GM19043 (cell line): Measurements from ENCODE around the gene SLC13A4.
"Not testable (repeated sequence)": the region's sequence is repeated elsewhere in the genome, so short reads cannot be mapped to it uniquely, and the experiment has no call there.

Experiments used
- ATAC-seq: cut with Tn5 transposase; IDR thresholded peaks from one replicate; pipeline ENCODE4 v1.9.1; 2021; ENCODE audit warnings: low read depth; ENCODE audit not compliant: unreplicated experiment

Gene SLC13A4

DNA sequence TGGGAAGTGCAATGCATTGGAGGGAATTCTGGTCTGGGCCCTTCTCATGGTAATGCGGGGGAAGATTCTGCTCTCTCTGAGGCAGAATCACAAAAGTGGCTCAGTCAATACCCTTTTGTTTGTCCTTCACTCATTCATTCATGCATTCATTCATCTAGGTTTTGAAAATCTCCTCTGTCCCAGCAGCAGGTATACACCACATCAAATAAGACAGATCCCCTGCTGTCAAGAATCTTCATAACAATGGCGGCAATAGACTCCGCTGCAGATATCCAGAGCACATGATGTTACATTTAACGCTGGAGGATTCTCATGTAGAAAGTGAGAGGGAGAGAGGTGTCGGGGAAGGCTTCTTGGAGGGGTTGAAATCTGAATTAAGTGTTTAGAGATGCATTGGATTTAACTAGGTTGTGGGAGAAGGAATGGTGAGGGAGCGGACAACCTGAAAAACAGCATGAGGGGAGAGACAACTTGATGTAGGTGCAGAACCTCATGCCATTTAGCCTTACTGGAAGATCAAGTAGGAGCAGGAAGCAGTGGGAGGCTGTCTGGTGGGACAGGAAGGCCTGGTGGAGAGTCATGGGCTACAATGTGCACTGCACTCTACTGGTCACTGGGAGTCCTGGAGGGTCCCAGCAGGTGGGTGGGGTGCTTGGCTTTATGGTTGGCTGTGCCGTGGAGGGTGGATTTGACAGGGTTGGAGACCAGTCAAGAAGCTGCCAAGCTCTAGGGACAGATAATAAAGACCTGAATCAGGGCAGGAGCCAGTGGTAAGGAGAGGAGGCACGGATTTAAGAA is 25.8 kb upstream of the SLC13A4 start:
- ATAC-seq, result no peak

DNA sequence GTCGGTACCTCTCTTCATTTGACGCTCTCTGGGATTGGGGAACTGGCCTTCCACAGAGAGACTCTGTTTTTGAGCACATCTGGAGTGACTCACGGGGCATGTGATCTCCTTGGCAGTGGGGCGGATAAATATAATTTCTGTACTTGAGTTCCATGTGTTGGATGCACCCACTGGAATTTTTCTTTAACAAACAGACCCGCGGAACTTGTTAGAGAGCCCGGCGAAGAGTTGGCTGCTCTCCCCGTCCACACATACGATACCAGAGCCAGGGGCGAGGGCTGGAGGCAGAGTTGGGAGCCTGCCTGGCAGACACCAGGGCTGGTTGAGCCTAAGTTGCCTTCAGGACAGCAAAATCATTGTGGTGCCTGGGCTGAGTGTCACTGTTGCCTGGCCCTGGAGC is 20.8 kb upstream of the SLC13A4 start, which contains the start of gene FAM180A:
Gene FAM180A (minus strand): TSS at position 44 of the 400 bp plus-strand sequence. CDS start 233 bp downstream, outside the sequence.
- no peak for ATAC-seq

DNA sequence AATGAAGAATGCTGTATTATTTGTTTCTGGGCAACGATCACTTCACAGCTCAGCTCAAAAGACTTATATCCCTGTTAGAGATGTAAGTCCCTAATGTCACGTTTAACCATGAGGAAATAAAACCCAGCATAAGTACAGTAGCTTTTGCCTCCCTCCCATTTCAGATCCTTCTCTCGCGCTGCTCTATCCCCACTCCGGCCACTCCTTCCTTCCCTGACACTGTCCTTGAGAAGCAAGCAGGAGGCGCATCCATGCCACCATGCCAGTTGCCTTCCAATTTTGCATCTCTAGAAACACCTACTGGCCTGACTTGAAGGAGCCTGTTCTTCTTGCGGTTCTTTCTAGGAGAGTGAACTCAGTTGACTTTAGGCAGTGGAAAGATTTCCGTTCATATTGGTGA is 19.4 kb upstream of the SLC13A4 start:
- ATAC-seq, result no peak

DNA sequence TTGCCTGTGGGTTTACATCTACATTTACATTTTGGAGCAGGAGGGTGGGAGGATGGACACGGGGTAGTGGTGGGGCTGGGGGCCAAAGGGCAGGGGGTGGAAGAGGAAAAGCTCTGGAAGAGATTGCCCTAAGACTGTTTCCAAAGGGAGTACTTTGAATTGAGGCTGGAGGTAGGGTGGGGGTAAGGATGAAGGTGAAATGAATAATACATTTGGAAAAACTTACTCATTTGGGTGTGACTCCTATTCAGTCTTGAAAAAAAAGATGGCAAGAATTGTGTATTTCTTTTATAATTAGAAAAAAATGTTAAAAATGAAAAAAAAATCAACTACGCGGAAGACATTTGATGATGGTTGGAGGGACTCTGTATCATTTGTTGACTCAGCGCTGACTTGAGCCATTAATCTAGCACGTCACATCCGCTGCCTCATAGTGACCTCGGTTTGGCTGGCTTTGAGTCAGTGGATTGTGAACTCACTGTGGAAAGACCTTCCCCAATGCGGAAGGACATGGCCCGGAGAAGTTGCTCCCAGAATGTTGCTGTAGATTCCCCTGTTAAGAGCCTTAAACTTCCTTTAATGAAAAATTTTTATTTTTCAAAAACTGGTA is 17.8 kb upstream of the SLC13A4 start:
- ATAC-seq, result no peak

DNA sequence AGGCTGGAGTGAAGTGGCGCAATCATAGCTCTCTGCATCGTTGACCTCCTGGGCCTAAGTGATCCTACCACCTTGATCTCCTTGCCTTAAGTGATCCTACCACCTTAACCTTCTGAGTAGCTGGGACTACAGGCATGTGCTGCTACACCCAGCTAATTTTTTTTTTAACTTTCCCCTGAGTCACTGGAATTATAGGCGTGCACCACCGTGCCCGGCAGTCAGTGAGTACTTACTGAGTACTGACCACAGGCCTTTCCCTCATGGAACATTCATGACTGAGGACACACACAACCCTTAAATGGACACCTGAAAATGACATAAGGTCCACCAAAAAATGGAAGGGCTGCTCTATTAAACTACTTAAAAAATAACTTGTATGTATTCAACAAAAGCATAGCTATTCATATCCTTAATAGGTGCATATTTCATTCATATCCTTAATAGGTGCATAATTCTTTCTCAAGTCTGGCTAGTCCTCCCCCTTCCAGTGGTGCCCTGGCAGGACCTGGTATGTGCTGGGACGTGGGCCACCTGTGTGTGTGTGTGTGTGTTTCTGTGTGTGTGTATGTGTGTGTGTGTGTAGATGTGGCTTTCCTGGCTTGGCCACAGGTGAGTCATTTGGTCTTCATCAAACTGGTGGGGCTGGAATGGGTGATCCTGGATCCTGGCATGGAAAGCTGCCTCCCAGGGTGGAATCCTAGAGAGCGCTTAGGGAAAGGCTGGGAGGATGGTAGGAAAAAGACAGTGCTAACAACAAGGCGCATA is 17.1 kb upstream of the SLC13A4 start:
- ATAC-seq, result no peak

DNA sequence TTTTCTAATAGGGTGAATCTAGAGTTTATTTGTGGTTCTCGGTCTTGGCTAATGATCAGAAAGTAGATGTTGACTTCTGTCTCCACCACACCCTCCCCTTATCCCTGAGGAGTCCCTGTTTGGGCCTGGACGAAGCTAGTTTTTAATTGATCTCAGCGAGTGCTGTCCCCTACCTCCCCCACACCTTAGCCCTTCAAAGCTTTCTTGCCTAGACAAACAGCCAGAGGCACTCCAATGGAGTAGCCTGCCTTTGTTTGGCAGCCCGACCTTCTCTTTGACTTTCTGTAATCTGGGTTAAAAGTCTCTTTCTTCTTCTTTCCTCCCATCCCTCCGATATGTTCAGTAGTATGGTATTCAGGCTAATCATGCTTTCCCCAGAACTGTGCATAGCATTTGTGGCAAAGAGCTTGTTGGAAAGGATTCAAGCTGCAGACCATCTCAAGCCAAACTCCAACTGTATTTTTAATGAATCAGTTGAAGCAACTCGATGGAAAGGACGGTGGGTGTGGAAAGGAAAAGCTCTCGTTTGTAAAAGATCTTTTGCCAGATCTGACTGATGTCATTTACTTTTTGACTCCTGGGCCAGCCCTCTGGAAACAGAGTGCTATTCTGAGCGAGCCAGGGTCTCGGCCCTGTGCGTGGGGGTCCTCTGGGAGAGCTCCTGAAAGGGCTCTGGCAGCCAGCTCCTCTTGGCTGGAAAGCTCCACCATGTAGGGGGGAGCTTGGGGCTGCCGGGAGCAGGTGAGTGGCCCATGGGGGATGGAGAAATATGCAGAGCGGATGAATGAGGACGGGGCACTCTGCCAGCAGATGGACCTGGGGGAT is 16.1 kb upstream of the SLC13A4 start:
- no peak for ATAC-seq

DNA sequence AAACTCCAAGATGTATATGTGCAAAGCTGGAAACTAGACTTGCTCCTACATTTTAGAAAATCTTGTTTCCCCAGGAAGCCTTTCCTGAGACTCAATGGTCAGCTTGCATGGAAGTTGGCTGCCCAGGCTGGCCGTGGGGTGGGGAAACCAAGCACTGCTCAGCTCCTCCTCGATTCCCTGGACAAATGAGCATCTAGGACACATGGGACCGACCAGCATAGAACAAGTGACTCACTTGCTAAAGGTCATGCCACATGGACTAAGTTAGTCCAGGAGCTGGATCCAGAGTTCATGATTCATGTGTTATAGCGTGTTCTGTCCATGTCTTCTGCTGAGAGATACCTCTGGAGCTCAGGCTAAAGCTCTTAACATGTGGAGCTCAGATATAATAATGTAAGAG is 14.4 kb upstream of the SLC13A4 start:
- ATAC-seq, result no peak

DNA sequence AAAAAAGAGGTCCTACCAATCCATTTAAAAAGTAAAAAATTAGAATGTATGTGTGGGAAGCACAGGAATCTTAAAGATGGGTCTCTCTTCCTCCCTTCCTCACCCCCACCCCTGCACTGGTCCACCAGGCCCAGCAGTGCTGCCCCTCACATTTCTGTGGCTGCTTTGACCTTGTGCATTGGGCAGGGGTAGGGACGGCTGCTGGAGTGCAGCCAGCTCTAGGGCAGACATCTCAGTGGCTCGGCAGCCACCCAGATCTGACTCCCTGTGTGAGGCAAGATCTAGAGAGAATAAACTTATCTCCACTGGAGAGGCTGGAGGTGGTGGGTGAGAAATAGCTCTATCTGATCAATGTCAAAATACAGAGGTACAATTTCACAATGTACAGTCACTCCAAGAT is 13.9 kb upstream of the SLC13A4 start:
- no peak for ATAC-seq

DNA sequence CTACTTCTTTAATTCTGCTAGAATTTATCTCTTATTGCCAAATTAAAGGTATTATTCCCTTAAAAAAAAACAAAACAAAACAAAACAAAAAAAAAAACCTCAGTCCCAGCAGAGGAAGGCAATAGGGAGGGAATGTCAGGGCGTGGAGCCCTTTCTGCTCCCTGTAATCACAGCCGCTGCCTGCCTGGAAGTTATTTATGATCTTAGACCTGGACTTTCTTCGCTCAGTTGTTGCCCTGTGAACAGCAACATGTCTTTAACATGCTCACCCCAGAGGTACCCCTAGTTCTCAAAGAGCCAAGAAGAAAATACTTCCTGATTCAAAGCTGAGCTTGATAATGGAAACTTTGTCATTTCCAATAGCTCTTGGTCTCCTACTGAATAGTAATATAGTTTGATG is 12.9 kb upstream of the SLC13A4 start:
- ATAC-seq, result no peak

DNA sequence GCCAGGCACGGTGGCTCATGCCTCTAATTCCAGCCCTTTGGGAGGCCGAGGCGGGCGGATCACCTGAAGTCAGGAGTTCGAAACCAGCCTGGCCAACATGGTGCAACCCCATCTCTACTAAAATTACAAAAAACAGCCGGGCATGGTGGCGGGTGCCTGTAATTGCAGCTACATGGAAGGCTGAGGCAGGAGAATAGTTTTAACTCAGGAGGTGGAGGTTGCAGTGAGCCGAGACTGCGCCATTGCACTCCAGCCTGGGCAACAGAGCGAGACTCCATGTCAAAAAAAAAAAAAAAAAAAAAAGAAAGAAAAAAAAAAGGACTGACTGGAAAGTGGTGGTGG is 9.3 kb upstream of the SLC13A4 start:
- not testable (repeated sequence) for ATAC-seq

DNA sequence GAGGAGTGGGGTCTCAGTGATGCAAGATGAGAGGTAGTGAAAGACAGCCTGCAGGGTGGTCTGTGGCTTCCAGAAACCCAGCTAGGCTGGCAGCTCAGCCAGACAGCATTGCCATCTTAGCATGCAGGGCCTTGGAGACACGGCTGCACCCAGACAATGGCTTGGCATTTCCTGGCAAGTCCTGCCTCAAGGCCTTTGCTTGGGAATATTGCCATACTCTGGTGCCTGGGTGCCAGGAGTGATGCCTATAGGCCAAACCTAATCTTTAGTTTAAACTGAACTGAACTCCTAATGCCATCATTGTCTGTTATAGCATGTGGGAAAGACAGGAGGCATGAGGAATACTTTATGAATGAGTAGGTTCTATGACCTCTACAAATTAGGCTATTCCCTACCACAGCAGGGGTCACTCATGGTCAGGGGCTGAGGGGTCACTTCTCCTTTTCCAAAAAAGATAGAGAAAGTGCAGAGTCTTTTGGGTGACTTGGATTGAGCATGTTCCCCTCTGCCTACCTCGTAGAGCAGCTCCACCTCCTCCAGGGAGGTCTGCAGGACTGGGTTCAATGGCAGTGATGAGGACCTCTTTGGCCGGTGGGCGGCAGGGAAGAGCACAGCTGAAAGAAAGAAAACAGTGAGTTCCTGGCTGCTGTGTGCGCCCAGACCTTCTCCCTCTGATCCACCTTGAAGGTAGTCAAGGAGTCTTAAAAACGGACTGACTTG is 8.8 kb upstream of the SLC13A4 start:
- ATAC-seq, result no peak

DNA sequence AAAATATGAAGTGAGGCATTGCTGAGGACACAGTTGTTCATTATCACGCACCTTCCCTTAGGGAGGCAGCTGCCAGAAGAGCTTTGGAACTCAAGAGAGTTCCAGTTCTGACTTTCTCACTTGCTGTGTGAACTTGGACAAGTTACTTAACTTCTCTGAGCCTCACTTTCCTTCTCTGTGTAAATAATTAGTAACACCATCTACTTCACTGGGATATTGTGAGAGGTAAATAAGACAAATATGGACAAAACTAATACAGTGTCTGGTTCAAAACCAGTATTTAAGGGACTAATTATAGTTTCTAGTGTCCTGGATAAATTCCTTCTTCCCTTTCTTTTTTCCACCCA is 6.3 kb upstream of the SLC13A4 start:
- no peak for ATAC-seq

DNA sequence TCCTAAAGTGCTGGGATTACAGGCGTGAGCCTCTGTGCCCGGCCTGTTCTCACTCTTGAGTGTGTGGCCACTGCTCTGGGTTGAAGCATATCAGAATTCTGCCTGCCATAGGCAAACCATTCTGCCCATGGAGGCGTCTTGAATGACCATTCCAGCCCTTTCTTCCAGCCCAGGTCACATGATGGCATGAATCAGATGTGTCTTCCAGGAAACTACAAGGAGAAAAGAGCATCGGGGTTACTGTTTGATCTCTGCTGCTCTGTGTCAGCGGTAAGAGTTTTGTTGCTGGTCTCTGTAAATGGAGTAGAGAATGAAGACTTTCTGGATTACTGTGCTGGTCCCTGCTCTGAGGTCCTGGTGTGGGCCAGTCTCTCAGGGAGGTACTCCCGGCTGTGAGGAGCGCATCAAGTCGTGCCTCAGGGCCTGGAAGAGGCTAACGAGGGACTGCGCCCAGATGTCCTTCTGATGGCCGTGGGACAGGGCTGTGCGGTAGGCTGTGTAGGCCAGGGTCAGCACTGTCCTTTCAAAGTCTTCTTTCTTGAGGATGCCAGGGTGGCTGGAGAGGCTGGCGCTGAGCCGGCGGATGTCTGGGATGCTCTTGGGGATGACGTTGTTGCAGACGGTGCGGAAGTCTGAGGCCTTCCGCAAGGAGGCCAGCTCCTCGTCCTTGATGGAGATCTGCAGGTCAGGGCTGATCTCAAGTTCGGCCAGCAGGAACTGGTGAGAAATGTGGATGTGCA is 5.8 kb upstream of the SLC13A4 start:
- no peak for ATAC-seq

DNA sequence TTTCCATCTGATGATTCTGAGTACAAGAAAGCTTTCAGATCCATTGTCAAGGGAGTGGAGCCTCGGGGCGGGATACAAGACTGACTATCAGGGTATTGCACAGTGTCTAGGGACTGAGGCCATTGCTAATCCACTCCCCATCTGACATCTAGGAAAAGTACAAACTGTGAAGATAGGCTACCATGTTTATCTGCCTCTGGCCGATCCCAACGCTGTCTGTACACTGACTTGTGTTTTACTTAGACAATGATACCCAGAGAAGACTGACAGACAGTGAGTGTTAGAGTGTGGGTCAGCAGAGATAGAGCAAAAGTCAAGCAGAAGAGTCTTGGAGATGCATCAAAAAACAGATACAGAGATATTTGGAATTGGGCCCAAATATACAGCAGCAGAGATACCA is 3.1 kb upstream of the SLC13A4 start:
- ATAC-seq, result no peak

DNA sequence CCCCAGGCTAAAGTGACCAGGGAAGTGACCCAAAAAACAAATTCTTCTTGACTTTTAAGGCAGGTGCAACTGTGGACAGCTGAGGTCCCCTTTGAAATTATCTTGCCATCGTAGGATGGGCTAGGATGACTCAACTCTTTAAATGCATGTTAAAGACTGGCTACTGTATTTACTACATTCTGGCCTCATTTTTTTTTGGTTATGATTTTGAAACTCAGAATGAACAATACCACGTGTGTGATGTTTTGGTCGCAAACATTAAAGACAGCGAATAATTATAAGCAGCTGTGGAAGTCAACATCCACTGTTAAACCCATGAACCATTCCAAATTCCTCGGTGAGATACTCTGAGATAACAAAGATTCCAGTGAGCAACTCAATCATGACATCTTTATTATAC is 1.2 kb upstream of the SLC13A4 start:
- no peak for ATAC-seq

DNA sequence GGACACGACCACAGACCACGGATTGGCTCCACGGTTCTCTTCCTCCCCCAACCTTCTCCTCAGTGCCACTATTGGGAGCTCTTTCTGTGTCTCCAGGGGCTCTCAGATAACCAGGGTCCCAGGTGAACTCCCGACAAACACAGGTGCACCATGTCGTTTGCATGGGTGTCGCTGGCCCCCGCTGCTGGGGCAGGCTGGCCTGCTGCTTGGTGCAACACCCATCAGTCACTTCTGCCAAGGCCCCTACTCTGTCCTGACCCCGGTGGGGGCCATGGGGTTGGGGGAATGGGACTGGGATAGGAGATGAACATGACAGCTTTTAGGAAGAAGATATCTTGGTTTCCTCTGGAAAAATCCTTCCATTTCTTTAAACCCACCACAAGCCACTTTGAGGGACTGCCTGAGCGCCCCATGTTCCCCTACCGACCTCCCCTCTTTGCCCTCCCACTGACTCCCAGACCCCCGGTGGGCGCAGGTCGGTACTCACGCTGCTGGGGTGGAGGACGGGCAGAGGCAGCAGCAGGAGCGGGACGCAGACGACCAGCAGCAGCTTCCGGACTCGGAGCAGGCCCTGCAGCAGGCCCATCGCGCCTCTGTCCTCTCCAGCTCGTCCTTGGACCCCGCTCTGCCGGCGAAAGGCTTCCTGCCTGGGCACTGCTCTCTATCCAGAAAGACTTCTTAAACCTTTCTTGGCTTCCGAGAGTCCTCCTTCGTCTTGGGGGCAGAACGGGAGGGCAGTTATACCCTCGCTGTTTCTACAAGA is 894 bp downstream of the SLC13A4 start:
- no peak for ATAC-seq

DNA sequence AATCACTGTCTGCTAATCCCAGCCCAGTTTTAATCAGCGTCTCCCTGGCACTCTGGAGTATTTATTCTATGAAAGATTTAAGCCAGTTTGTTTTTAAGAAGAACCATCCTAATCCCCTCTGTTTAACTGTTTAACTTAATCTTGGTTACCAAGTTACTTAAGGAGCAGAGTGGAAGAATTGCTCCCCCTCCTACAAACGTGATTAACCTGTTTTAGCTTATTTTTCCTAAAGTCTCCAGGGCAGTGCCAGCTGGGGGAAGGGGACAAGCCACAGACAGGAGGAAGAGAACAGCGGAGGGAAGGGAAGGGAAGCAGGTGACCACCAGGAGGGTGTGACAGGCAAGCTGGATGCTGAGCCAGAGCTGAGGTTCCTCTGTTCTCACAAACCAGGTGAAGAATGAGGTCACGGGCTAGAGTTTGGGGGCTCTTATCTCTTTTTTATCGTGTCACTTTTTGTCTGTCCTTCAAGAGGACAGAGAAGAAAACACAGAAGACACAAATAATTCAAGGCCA is 1.7 kb downstream of the SLC13A4 start:
- no peak for ATAC-seq

DNA sequence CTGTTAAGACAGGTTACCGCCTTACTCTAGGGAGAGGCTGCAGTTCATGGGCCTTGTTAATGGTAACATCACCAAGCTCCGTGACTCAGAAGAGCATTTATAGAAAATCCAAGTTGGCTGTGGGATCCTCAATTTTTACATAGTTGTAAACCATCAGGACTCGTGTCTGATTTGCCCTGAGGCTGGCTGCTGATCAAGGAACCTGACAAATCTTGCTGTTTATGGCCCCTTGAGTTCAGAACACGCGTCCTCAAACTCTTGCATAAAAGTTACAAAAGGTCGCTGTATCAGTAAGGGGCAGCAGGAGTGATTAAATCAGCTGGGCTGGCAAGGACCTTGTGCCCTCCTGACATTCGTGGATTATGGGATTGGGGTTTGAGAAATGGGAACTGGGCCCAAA is 4.6 kb downstream of the SLC13A4 start:
- no peak for ATAC-seq
